Measurements from ENCODE around the gene CTAG2.

GRCh38 chrX:154607370-154607769, 46.0 kb downstream of the CTAG2 start:
- TF ChIP-seq CTCF (IDR thresholded peaks at IDR 0.05; ENCODE audit: extremely low read depth in 1 of 2, insufficient read depth in 1 of 2, low read depth in 1 of 2, low read length in 2 of 2) = no peak
- TF ChIP-seq MYC (IDR thresholded peaks at IDR 0.05; ENCODE audit: low read depth, low read length) = no peak
- no peak for TF ChIP-seq POLR2AphosphoS5 (IDR thresholded peaks at IDR 0.05; ENCODE audit: insufficient read depth, low read depth, low read length)
- no peak for TF ChIP-seq POLR2A (IDR thresholded peaks at IDR 0.05; ENCODE audit: low read depth, low read length)
- no peak for TF ChIP-seq EZH2 (IDR thresholded peaks at IDR 0.05; ENCODE audit: borderline replicate concordance, low read depth, low read length, severe bottlenecking)
- TF ChIP-seq MAX (IDR thresholded peaks at IDR 0.05; ENCODE audit: insufficient read depth, insufficient read length) = no peak
- TF ChIP-seq JUN (IDR thresholded peaks at IDR 0.05; ENCODE audit: borderline replicate concordance, insufficient read depth, insufficient read length, low read depth) = no peak
